GM23248 (cell line): Measurements from ENCODE around the gene KIF5A.

ENCODE experiments used
- EZH2 ChIP-seq: fragments of 200-600 bp; sonication (generic); IDR thresholded peaks from 2 replicates; pipeline ENCODE4 v1.6.1; 2018; ENCODE audit warnings: antibody characterized with exemption, mild to moderate bottlenecking; ENCODE audit not compliant: insufficient read depth, poor library complexity, severe bottlenecking
- EZH2phosphoT487 ChIP-seq: fragments of 200-600 bp; sonication (generic); IDR thresholded peaks from 2 replicates; pipeline ENCODE4 v1.6.1; 2018; ENCODE audit warnings: antibody characterized with exemption, moderate library complexity, mild to moderate bottlenecking, low read depth; ENCODE audit not compliant: insufficient read depth

DNA sequence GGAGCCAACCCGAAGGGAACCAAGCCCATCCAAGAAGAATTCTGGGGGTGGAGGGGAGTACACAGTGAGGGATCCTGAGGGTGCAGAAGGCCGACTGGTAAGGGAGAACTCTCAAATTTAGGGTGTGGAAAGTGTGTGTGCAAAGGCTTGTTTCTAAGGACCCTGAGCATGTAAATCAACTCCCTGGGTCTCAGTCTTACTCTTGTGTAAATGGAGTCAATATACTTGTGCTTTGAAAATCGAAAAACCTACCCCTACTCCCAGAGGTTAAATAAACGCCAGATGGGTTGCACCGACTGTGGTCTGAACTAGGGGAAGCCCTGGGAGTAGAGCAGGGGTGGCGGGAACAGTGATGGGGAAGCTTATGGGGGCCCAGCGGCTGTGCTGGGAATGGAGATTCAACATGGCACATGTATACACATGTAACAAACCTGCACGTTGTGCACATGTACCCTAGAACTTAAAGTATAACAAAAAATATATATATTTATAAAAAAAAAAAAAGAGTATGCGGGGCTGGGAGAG lies 77.1 kb downstream of the KIF5A start:
- TF ChIP-seq EZH2phosphoT487 = no peak
- TF ChIP-seq EZH2 = no peak
